IMR-90 (cell line): ENCODE results near the gene EFCAB5. TPM values are rescaled to one million over a fixed set of nuclear protein-coding genes. Genes with fewer than 3 reads are reported as not detected.

Experiments
- ATAC-seq: fragments of 200-7000 bp; cut with Tn5 transposase; 2 replicates; pipeline ENCODE4 v1.9.1; 2020; ENCODE audit warnings: low read depth, mild to moderate bottlenecking, moderate library complexity
- BruUV-seq: library from RNA; stranded (reverse); fragments of 400-500 nt; replicated peaks from 2 replicates; lab custom pipeline; 2021; lab: Mats Ljungman, UMichigan
- CTCF ChIA-PET: fragments of 300-600 bp; formaldehyde crosslinking; extraction: SDS; loops from one replicate; lab custom pipeline; 2021; ENCODE audit warnings: antibody characterized with exemption; lab: Yijun Ruan, JAX
- POLR2A ChIA-PET: fragments of 300-600 bp; sonication (Branson Sonifier 250); formaldehyde crosslinking; loops from one replicate; lab custom pipeline; 2022; ENCODE audit warnings: antibody characterized with exemption; ENCODE audit not compliant: unreplicated experiment; lab: Charles Lee
- DNase-seq: peaks from one replicate; pipeline ENCODE4 v3.0.0; 2013
- H2AFZ ChIP-seq: replicated peaks from 2 replicates; pipeline ENCODE3; 2013; ENCODE audit warnings: low read length, mild to moderate bottlenecking; ENCODE audit not compliant: poor library complexity
- H2AK5ac ChIP-seq: 2 replicates; pipeline ENCODE4 v1.6.1; 2013; ENCODE audit warnings: low read depth, low read length, inconsistent platforms
- H2AK9ac ChIP-seq: replicated peaks from 2 replicates; pipeline ENCODE3; 2013; ENCODE audit warnings: mild to moderate bottlenecking, low read depth, low read length, moderate library complexity; ENCODE audit not compliant: poor library complexity
- H2BK120ac ChIP-seq: 2 replicates; pipeline ENCODE4 v1.6.1; 2013; ENCODE audit warnings: low read depth, low read length, inconsistent platforms
- H2BK15ac ChIP-seq: 3 replicates; pipeline ENCODE4 v1.6.1; 2013; ENCODE audit warnings: low read depth, low read length, inconsistent platforms
- H2BK20ac ChIP-seq: 2 replicates; pipeline ENCODE4 v1.6.1; 2013; ENCODE audit warnings: low read depth, mild to moderate bottlenecking, inconsistent platforms, low read length, moderate library complexity
- H2BK5ac ChIP-seq: 2 replicates; pipeline ENCODE4 v1.6.1; 2013; ENCODE audit warnings: mild to moderate bottlenecking, low read depth, low read length, inconsistent platforms; ENCODE audit not compliant: poor library complexity, severe bottlenecking
- H3K14ac ChIP-seq: replicated peaks from 2 replicates; pipeline ENCODE4 v1.6.1; 2013; ENCODE audit warnings: low read depth, low read length, inconsistent platforms
- H3K18ac ChIP-seq: 2 replicates; pipeline ENCODE4 v1.6.1; 2013; ENCODE audit warnings: low read depth, low read length, control low read depth
- H3K23ac ChIP-seq: 2 replicates; pipeline ENCODE4 v1.6.1; 2013; ENCODE audit warnings: low read depth, low read length, inconsistent platforms
- H3K27ac ChIP-seq: 2 replicates; pipeline ENCODE4 v1.5.1; 2013; ENCODE audit warnings: mild to moderate bottlenecking, control low read depth, low read length; ENCODE audit not compliant: insufficient read depth
- H3K27me3 ChIP-seq: 2 replicates; pipeline ENCODE4 v1.6.1; 2013; ENCODE audit warnings: low read length; ENCODE audit not compliant: control insufficient read depth, insufficient read depth
- H3K36me3 ChIP-seq: 2 replicates; pipeline ENCODE4 v1.6.1; 2013; ENCODE audit warnings: low read length, mixed read lengths; ENCODE audit not compliant: control insufficient read depth, insufficient read depth
- H3K4ac ChIP-seq: 2 replicates; pipeline ENCODE4 v1.6.1; 2013; ENCODE audit warnings: low read depth, low read length, inconsistent platforms
- H3K4me1 ChIP-seq: 2 replicates; pipeline ENCODE4 v1.6.1; 2013; ENCODE audit warnings: low read length, mixed read lengths; ENCODE audit not compliant: control insufficient read depth, insufficient read depth
- H3K4me2 ChIP-seq: 2 replicates; pipeline ENCODE4 v1.6.1; 2013; ENCODE audit warnings: low read depth, mild to moderate bottlenecking, control low read depth, low read length, moderate library complexity
- H3K4me3 ChIP-seq: 2 replicates; pipeline ENCODE4 v1.5.1; 2013; ENCODE audit warnings: low read depth, mild to moderate bottlenecking, control low read depth, low read length, moderate library complexity; ENCODE audit not compliant: insufficient read depth
- H3K56ac ChIP-seq: 2 replicates; pipeline ENCODE4 v1.6.1; 2013; ENCODE audit warnings: low read length, inconsistent platforms; ENCODE audit not compliant: insufficient read depth; ENCODE audit errors: extremely low read depth
- H3K79me1 ChIP-seq, 2 experiments: 2 replicates each; pipeline ENCODE4 v1.6.1; 2013; ENCODE audit warnings: low read length in 2 of 2, inconsistent platforms in 1 of 2, low read depth in 1 of 2
- H3K9ac ChIP-seq: 2 replicates; pipeline ENCODE4 v1.6.1; 2013; ENCODE audit warnings: low read depth, low read length, control low read depth
- H3K9me1 ChIP-seq: 2 replicates; pipeline ENCODE4 v1.6.1; 2013; ENCODE audit warnings: low read length, inconsistent platforms; ENCODE audit not compliant: insufficient read depth
- H3K9me3 ChIP-seq: 2 replicates; pipeline ENCODE4 v1.6.1; 2013; ENCODE audit warnings: low read length; ENCODE audit not compliant: control insufficient read depth, insufficient read depth
- H4K20me1 ChIP-seq: 2 replicates; pipeline ENCODE4 v1.6.1; 2013; ENCODE audit warnings: low read length, inconsistent platforms; ENCODE audit not compliant: insufficient read depth
- H4K5ac ChIP-seq: 2 replicates; pipeline ENCODE4 v1.6.1; 2013; ENCODE audit warnings: mild to moderate bottlenecking, low read depth, low read length, control low read depth
- H4K8ac ChIP-seq, 2 experiments: 2 replicates each; pipeline ENCODE4 v1.6.1; 2013; ENCODE audit warnings: low read depth in 2 of 2, low read length in 2 of 2, control low read depth in 1 of 2, inconsistent platforms in 1 of 2
- H4K91ac ChIP-seq: 2 replicates; pipeline ENCODE4 v1.6.1; 2013; ENCODE audit warnings: low read depth, low read length, inconsistent platforms; ENCODE audit not compliant: insufficient read depth
- FOS ChIP-seq: fragments of 150-350 bp; IDR thresholded peaks from 2 replicates; pipeline ENCODE4 v1.6.1; 2016; ENCODE audit warnings: low read depth, low read length
- MAFK ChIP-seq: IDR thresholded peaks from 2 replicates; pipeline ENCODE4 v1.6.1; 2012; ENCODE audit warnings: low read depth, low read length, improper control_type of control experiment
- NFE2L2 ChIP-seq: fragments of 150-350 bp; IDR thresholded peaks from 2 replicates; pipeline ENCODE4 v1.6.1; 2016; ENCODE audit warnings: low read depth, mild to moderate bottlenecking, low read length
- RAD21 ChIP-seq: IDR thresholded peaks from 2 replicates; pipeline ENCODE4 v1.6.1; 2012; ENCODE audit warnings: low read length, improper control_type of control experiment
- SMC3 ChIP-seq: fragments of 150-350 bp; IDR thresholded peaks from 2 replicates; pipeline ENCODE4 v1.6.1; 2016; ENCODE audit warnings: low read depth, mild to moderate bottlenecking, antibody characterized with exemption, low read length, moderate library complexity
- WGBS, 2 experiments: methylation state at CpG; one replicate each; pipeline versions ENCODE4 v1.1.5 to v1.1.7; 2013; ENCODE audit warnings: missing lambda C conversion rate in 2 of 2; ENCODE audit not compliant: insufficient read length in 1 of 2; ENCODE audit errors: extremely low coverage in 2 of 2; 5-methylcytosine and 5-hydroxymethylcytosine counted together
- dilution Hi-C: fragments of 300-500 bp; cut with HindIII; formaldehyde crosslinking; loops from one replicate; pipeline ENCODE4 v1.14.3; 2018; ENCODE audit warnings: low sequenced_read_pairs; ENCODE audit not compliant: unreplicated experiment
- in situ Hi-C: fragments of 300-500 bp; cut with MboI; formaldehyde crosslinking; loops from 3 replicates; pipeline ENCODE4 v1.14.3; 2019; ENCODE audit warnings: low sequenced_read_pairs, inconsistent platforms, mixed read lengths
- intact Hi-C: fragments of 100-400 bp; cut with micrococcal nuclease; formaldehyde crosslinking; loops from 2 replicates; pipeline ENCODE4 v1.10.0; 2022
- polyA plus RNA-seq, 3 experiments: library from polyadenylated mRNA; depleted of rRNA; stranded (reverse); fragments of >200 nt; gene quantifications; 2 replicates each; pipeline ENCODE4 v1.2.3, GENCODE V29; 2012; ENCODE audit warnings: low replicate concordance in 1 of 3
- total RNA-seq: library from RNA; depleted of rRNA; stranded (reverse); fragments of >200 nt; gene quantifications from 2 replicates; pipeline ENCODE4 v1.2.3, GENCODE V29; 2012
- TF ChIP-seq, protein P1 (sequence below): fragments of 150-350 bp; IDR thresholded peaks from 2 replicates; pipeline ENCODE4 v1.6.1; 2016; ENCODE audit warnings: low read depth, mild to moderate bottlenecking, low read length, moderate library complexity, borderline replicate concordance

Gene EFCAB5
- total and polyA plus RNA-seq, 2 of the 4 experiments (the other 2 are of a cell fraction) = 0.14 TPM; not detected in 1

DNA sequence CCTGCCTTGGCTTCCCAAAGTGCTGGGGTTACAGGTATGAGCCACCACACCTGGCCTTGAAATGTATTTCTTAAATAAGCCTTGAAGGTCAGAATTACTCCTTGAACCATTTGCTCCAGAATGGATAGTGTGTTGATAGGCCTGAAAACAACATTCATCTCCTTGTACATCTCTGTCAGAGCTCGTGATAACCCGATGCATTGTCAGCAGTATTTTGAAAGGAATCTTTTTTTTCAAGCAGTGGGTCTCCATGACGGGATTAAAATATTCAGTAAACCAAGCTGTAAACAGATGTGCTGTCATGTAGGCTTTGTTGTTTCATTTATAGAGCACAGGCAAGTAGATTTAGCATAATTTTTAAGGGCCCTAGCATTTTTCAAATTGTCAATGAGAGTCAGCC, 191.8 kb downstream of the EFCAB5 start:
- H4K20me1 ChIP-seq = peaks cover 28% of the 10 kb centered on the region; the same call in 1 of the 2 replicates
- H3K4ac ChIP-seq = no peak overlapping the region
- H3K9ac ChIP-seq = no peak overlapping the region
- no peak overlapping the region for H3K4me2 ChIP-seq
- no TSS peak for BruUV-seq
- no peak overlapping the region for H3K18ac ChIP-seq
- H3K27ac ChIP-seq = no peak overlapping the region
- H2BK15ac ChIP-seq = no peak overlapping the region
- no peak overlapping the region for H4K91ac ChIP-seq
- intact Hi-C loops (no loop called here), in situ Hi-C loops (no loop called here), dilution Hi-C loops (no loop called here)
- POLR2A ChIA-PET = no interaction called here
- H3K36me3 ChIP-seq = peaks cover 10% of the 10 kb centered on the region
- CTCF ChIA-PET = interaction anchor here (0.6 kb wide), 1 partner anchor 136 kb away, joined by 5 read pairs; no protein-coding TSS in a partner anchor
- DNase-seq = no peak
- peaks cover 21 to 50% of the 10 kb centered on the region in 2 experiments for H3K79me1 ChIP-seq
- ATAC-seq = no peak
- no peak overlapping the region for H3K56ac ChIP-seq
- H2AK9ac ChIP-seq = no peak overlapping the region
- no peak overlapping the region for H4K5ac ChIP-seq
- no peak overlapping the region for H2BK120ac ChIP-seq
- H4K8ac ChIP-seq = no peak overlapping the region
- no peaks in the 10 kb centered on the region for H3K9me3 ChIP-seq
- no peak overlapping the region for H2AK5ac ChIP-seq
- no peaks in the 10 kb centered on the region for H3K4me1 ChIP-seq
- H2BK20ac ChIP-seq = no peak overlapping the region
- no peak overlapping the region for H3K14ac ChIP-seq
- no CpG with 5 or more reads among the region's 3 CpGs for WGBS, 2 experiments
- H2AFZ ChIP-seq = no peak overlapping the region
- peaks cover 9% of the 10 kb centered on the region for H3K9me1 ChIP-seq
- H3K27me3 ChIP-seq = no peaks in the 10 kb centered on the region
- no peak overlapping the region for H3K4me3 ChIP-seq
- no peak overlapping the region for H3K23ac ChIP-seq
- no peak overlapping the region for H2BK5ac ChIP-seq
- TF ChIP-seq, protein P1, sequence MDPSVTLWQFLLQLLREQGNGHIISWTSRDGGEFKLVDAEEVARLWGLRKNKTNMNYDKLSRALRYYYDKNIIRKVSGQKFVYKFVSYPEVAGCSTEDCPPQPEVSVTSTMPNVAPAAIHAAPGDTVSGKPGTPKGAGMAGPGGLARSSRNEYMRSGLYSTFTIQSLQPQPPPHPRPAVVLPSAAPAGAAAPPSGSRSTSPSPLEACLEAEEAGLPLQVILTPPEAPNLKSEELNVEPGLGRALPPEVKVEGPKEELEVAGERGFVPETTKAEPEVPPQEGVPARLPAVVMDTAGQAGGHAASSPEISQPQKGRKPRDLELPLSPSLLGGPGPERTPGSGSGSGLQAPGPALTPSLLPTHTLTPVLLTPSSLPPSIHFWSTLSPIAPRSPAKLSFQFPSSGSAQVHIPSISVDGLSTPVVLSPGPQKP = no peak
- TF ChIP-seq FOS (no peak), SMC3 (no peak), NFE2L2 (no peak), RAD21 (no peak), MAFK (peak; percentile 72)
